HG03521 (cell line): Measurements from ENCODE around the gene LMX1A.

Experiments used
- ATAC-seq: cut with Tn5 transposase; IDR thresholded peaks from one replicate; pipeline ENCODE4 v1.9.1; 2021; ENCODE audit warnings: mild to moderate bottlenecking, moderate library complexity; ENCODE audit not compliant: unreplicated experiment

The LMX1A gene

GRCh38 chr1:165325460-165326203 is 30.9 kb downstream of the LMX1A start:
- no peak for ATAC-seq

- no peak for ATAC-seq
Observed at GRCh38 chr1:165324050-165324449, 32.5 kb downstream of the LMX1A start.

- no peak for ATAC-seq
Observed at GRCh38 chr1:165317612-165318011, 38.9 kb downstream of the LMX1A start.

GRCh38 chr1:165316153-165316772 is 40.3 kb downstream of the LMX1A start:
- no peak for ATAC-seq

DNA sequence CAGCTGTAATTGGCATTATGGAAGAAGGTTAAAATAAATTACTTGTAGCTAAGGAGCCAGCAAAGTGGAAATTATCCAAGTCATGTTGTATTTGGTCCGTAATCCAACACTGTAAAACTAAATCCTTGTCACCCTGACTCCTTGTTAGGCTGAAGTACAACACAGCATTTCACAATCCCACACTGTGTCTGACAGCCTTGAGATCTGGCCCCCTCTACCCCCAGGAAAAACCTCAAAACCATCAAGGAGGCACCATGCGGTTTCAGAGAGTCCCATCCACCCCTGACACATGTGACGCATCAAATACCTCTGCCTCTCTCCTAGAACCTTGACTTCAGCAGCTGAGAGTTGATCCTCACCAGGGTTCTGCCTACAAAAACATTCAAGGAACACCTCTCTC is 41.0 kb downstream of the LMX1A start:
- ATAC-seq: no peak

- no peak for ATAC-seq
Observed at GRCh38 chr1:165313903-165314302, 42.6 kb downstream of the LMX1A start.

DNA sequence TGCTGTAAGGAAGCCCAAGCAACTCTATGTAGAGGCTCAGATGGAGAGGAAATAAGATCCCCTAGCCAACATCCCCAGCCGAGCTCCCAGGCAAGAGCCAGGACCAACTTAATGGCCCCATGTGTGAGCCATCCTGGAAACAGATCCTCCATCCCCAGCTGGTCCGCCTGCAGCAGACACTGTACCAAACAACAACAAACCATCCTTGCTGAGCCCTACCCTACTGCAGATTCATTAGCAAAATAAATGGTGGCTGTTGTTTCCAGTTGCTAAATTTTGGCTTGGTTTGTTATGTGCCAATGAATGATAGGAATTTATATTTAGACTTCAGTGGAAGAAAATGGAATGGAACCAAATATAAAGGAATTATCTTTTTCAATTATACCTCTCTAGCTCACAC is 43.9 kb downstream of the LMX1A start:
- ATAC-seq: no peak

DNA sequence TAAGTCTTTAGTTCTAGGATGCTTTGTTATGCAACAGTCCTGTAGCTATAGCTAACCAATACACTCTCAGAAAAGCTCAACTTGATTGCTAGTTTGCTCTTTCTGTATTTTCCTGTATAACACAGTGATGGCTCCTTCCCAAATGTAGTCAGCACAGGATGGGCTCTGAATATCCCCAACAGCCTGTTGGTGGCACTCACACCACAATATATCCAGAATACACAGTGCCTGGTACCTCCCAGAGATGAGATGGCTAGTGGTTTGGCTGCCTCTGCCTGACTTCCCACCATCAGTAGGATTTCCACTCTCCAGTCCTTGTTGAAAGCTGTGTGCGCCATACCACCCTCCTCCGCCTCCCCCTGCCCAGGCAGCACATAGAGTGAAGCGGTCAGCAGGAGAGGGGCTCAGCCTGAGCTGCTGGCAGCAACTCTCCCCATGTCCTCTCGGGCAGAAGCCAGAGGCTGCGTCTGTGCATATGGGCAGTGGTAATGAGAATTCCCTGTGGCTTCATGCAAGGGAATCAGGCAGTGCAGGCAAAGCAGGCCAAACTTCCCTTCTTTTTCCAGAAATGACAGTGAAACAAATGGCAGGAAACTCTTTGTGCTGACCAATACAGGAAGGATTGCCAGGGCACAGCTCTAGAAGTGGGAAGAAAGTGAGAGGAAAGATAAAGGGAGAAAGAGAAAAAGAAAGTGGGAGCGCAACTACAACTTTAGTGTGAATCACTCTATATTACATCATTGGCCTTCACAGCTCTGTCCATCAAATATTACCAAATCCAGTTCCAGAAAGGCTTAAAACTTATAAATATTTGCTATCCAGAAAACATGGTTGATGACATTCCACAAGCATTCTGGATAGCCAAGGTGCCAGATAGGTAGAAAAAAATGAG is 49.7 kb downstream of the LMX1A start:
- ATAC-seq: no peak

DNA sequence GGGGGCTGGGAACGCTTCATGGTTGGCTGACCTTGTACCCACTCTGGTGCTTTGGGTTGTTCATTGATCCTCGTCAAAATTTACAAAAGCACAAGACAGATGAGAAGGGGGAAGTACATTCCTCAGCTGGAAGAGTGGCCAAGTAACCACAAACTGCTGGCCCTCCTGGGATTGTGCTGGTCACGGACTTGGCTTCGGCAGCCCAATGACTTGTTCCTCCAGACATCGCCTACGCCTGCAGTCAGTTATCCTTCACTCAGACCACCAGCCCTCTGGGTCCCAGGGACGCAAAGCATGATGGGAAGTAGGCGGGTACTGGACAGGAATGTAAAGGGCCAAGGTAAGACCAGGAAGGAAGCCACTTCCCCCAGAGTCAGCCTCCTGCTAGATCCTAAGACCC is 53.1 kb downstream of the LMX1A start:
- no peak for ATAC-seq

- no peak for ATAC-seq
Observed at GRCh38 chr1:165300400-165300903, 56.1 kb downstream of the LMX1A start.

DNA sequence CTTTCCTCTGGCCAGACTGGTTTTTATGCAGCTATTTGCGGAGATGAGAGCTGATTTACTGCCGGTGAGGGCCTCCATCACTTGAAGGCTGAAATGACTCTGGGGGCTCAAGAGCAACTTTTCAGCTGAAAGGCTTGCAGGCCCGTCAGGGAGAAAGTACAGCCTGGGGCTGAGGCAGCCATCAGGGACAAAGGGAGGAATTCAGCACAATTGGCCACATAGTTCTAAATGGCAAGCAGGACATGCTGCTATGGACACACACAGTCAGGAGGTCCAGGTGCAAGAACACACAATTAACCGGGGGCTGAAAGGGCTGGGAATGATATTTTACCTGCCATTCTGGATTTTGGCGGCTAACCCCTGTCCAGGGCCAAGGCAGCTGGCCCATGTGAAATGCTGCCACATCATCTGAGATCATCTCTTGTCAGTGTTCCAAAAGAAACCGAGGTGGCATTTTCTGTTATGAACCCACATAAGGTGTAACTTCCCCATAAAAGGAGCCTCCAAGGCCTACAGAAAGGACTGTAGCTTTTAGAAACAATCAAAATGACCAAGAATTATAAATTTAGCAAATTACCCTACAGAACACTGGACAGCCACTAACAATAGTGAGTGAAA is 58.2 kb downstream of the LMX1A start:
- ATAC-seq: no peak

GRCh38 chr1:165296205-165296604 is 60.3 kb downstream of the LMX1A start:
- ATAC-seq: no peak

DNA sequence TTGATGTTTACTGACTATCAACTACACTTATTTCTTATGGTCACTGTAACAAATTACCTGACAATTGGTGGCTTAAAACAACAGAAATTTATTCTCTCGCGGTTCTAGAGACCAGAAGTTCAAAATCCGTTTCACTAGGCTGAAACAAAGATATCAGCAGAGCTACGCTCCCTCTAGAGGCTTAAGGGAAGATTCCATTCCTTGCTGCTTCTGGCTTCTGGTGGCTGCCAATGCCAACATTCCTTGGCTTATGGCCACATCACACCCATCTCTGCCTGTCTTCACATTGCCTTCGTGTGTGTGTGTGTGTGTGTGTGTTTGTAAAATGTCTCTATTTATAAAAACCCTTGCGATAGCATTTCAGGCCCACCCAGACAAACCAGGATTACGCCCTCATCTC is 66.4 kb downstream of the LMX1A start:
- no peak for ATAC-seq

- ATAC-seq: no peak
Observed at GRCh38 chr1:165289556-165289955, 67.0 kb downstream of the LMX1A start.

- ATAC-seq: no peak
Observed at GRCh38 chr1:165288350-165289120, 68.0 kb downstream of the LMX1A start.

DNA sequence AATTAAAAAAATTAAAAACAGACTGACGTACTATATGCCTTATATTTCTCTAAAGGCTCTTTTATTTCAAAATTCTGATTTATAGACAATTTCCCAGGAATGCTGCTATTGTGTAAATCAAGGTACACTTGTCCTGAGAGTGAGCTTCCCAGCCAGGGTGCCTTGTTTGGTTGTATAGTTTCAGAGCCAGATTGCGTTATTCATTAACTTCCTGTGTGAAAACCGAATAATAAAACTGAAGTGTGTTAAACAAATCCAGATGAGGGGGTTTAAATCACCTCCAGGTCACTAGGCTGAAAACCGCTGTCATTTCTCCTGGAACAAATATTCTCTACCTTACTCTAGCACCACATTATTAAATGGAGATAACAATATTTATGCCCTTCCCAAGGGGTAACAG is 68.7 kb downstream of the LMX1A start:
- ATAC-seq: no peak

DNA sequence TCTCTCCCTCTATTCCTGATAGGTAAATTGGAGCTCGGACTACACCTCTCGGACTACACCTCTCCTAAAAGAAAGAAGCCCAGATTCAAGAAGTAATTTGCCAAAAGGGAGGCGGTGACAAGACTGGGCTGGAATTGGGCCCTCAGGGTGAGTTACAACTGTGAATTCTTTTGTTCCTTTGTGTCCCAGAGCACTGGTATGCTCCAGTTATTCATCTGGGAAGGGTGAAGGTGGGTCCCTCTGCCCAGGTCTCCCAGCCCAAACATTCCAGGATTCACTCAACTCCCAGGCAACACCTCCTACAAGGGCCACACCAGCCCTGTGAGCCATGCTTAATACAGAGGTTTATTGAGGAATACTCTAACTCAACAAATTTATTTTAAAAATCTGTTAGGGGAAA is 69.2 kb downstream of the LMX1A start:
- ATAC-seq: no peak

DNA sequence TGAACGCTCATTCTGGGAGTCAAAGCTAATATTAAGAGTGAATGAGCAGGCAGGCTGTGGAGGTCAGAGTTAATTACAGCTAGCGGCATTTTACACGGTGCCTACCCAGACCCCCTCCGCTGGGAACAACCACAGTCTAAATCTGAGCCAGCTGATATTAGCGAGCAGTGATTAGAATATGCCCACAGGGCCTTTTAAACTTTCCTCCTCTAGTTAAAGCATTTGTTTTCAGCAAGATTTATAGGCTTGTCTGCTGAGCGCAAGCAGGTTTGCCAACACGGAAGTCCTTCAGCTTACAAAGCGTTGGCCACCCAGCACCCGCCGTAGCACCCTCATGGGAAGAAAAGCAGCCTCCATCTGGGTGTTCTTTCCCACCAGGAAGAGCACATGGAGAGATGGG is 72.1 kb downstream of the LMX1A start:
- no peak for ATAC-seq

DNA sequence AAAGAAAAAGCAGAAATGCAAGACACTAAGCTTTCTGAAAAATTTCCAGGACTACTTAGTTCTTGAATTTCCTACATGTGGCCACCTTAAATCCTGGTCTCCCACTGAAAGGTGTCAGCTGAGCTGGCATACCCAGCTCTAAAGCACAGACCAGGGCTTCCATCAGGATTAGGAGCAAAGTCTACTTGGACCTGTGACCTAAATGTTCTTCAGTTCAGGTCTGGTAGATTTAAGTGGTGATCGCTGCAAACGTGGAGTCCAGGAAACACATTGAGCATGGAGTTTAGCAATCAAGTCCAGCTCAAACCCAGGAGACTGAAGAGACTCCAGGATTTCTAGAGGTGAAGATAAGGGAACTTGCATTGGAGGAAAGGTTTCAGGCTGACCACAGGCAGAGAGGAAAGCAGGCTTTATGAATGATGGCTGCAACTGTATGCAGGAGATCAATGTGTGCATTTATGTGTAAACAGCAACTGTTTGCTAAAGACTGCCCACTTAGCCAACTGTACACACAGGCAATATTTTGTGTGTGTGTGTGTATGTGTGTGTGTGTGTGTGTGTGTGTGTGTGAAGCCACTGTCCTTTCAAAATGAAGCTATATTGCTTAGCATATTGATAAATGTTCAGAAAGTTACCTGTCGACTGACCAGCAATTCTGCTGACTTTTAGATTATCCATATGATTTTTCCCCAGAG is 75.2 kb downstream of the LMX1A start:
- ATAC-seq: no peak

GRCh38 chr1:165279882-165280281 is 76.6 kb downstream of the LMX1A start:
- no peak for ATAC-seq
